Activated T-cell treated with anti-CD3 and anti-CD28 coated beads, Interleukin-2, amount 50 U/mL, for 24 hours (primary cell): Measurements from ENCODE around the gene SELENOO.

Experiments used
- DNase-seq: peaks from one replicate; pipeline ENCODE4 v3.0.0-alpha.2; 2020
- H3K27ac Mint-ChIP-seq: 2 replicates; pipeline ENCODE4 v1.8.0; 2020; ENCODE audit warnings: mild to moderate bottlenecking, mixed read lengths
- H3K27me3 Mint-ChIP-seq: 2 replicates; pipeline ENCODE4 v1.8.0; 2020; ENCODE audit warnings: mixed read lengths
- H3K36me3 Mint-ChIP-seq: 2 replicates; pipeline ENCODE4 v1.8.0; 2020; ENCODE audit warnings: low read depth, mixed read lengths
- H3K4me1 Mint-ChIP-seq: 2 replicates; pipeline ENCODE4 v1.8.0; 2020; ENCODE audit warnings: low read depth, mixed read lengths
- H3K4me3 Mint-ChIP-seq: 2 replicates; pipeline ENCODE4 v1.8.0; 2020; ENCODE audit warnings: mild to moderate bottlenecking, moderate library complexity, mixed read lengths
- H3K9me3 Mint-ChIP-seq: 2 replicates; pipeline ENCODE4 v1.8.0; 2020; ENCODE audit warnings: mixed read lengths

SELENOO gene

DNA sequence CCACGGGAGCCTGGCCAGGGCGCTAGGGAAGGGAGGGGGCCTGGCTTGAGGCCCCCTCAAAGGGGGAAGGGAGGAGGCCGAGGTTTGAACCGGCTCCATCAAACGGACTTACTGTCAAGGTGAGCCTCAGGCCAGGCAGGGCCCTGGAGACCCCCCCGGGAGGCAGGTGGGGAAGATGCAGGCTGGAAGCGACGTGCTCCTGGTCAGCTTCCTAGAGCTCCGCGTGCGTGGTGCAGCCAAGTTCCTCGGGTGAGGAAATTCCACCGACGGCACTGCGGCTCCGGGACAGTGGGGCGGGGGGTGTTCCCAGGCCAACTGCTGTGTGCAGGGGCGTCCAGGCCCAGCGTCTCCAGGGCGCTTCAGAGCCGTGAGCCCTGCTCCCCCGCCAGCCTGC is 22.3 kb upstream of the SELENOO start:
- no peak for DNase-seq
- Mint-ChIP-seq H3K27ac (no peak overlapping the region), H3K4me3 (no peak overlapping the region), H3K36me3 (no peaks in the 10 kb centered on the region), H3K9me3 (no peaks in the 10 kb centered on the region), H3K27me3 (peaks cover 21% of the 10 kb centered on the region), H3K4me1 (peaks cover 4% of the 10 kb centered on the region)

DNA sequence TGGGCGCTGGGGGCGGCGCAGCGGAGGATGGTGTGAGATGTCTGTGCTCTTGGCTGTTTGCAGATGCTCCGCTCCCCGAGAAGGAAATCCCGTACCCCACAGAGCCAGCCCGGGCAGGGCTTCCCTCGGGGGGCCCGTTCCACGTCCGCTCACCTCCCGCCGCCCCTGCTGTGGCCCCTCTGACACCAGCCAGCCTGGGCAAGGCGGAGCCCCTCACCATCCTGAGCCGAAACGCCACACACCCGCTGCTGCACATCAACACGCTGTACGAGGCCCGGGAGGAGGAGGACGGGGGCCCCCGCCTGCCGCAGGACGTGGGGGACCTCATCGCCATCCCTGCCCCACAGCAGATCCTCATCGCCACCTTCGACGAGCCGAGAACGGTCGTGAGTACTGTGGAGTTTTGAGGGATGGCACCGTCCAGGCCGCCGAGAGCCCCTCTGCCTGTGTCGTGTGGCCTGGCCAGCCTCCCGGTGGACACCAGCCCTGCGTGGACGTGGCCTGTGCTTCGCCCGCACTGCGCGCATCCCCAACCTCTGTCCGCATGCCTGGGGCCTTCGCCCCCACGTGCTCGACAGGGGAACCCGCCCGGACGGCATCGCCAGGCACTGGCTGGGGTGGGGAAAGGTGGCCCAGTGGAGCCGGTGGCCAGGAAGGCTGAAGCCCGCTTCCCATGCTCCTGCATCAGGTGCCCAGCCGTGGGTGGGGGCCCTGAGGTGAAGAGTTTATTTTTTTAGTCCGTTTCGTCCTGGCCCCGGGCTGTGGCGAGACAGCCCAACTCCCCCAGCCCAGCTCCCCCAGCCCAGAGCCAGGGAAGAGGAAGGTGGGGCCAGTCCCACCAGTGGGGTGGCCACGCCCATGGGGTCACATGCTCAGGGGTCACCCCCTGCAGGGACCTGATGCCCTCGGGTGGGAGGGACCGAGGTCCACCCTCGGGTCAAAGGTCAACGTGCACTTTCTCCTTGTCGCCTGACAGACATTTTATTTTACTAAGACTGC is 21.6 kb upstream of the SELENOO start:
- peaks cover 16% of the 10 kb centered on the region for H3K27me3 Mint-ChIP-seq
- no peak overlapping the region for H3K4me3 Mint-ChIP-seq
- peaks cover 4% of the 10 kb centered on the region for H3K4me1 Mint-ChIP-seq
- H3K27ac Mint-ChIP-seq = no peak overlapping the region
- H3K9me3 Mint-ChIP-seq = no peaks in the 10 kb centered on the region
- no peaks in the 10 kb centered on the region for H3K36me3 Mint-ChIP-seq
- DNase-seq = no peak

DNA sequence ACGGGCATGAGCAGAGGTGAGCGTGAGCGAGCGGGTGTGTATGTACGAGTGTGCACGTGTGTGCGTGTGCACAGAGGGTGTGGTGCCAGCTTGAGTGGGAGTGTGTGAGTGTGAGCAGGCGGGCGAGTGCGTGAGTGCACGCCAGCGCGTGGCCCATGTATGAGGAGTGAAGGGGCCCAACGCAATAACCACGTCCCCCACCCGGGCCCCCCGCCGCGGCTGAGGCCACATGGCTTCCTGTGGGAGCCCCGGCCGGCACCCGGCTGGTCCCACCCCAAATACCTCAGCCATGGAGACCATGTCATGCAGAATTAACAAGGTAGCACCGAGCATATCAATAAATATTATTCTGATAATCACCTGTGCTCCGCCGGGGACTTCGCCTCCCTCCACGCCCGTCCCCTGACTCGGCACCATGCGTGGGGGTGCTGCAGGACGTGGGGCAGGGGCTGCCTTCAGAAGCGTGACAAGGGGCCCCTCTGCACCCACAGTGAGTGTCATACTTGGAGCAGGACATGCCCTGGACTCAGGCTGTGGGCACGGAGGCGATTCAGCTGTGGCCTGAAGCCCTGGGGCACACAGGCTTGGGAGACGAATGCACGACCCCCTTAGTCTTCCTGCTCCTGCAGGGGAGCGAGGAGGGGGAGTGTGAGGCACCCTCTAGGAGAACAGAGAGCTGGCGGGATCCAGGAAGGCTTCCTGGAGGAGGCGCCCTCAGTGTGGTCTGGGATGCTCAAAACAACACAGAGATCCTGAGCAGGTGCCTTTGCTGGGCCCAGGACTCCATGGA is 20.7 kb upstream of the SELENOO start:
- Mint-ChIP-seq H3K27me3 (peaks cover 15% of the 10 kb centered on the region), H3K4me1 (peaks cover 7% of the 10 kb centered on the region), H3K9me3 (no peaks in the 10 kb centered on the region), H3K27ac (no peak overlapping the region), H3K4me3 (no peak overlapping the region), H3K36me3 (no peaks in the 10 kb centered on the region)
- DNase-seq = no peak

DNA sequence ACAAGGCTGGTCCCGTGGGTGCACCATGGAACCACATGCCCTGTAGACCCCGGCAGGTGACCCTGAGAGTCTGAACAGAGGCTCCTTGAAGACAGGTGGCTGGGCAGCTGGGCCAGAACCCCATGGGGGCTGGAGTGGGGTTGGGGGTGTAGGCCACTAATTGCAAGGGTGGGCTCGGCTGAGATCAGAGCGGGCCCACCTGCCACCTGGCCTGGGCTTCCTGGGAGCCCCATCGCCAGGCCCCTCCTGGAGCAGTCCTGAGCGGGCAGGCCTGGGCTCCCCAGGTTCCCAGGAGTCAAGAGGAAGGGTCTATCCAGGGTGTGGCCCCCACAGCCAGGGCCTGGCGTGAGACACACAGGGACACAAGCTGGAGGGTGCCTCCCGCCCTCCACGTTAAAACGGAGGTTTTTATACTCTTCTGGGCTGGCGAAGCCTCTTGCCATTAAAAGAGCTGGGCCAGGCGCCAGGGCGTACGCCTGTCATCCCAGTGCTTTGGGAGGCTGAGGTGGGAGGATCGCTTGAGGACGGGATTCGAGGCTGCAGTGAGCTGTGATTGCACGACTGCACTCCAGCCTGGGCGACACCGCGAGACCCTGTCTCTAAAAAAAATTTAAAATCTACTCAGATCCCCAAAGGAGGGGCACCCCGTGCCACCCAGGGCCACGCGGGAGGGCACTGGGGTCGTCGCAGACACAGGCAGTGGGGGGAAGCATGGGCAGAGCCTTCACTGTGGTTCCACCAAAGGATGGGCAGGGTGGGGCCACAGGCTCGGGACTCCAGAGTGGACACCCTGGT is 19.9 kb upstream of the SELENOO start:
- Mint-ChIP-seq H3K4me1 (peaks cover 10% of the 10 kb centered on the region), H3K27me3 (peaks cover 15% of the 10 kb centered on the region), H3K36me3 (no peaks in the 10 kb centered on the region), H3K9me3 (no peaks in the 10 kb centered on the region), H3K4me3 (no peak overlapping the region), H3K27ac (no peak overlapping the region)
- DNase-seq = no peak

DNA sequence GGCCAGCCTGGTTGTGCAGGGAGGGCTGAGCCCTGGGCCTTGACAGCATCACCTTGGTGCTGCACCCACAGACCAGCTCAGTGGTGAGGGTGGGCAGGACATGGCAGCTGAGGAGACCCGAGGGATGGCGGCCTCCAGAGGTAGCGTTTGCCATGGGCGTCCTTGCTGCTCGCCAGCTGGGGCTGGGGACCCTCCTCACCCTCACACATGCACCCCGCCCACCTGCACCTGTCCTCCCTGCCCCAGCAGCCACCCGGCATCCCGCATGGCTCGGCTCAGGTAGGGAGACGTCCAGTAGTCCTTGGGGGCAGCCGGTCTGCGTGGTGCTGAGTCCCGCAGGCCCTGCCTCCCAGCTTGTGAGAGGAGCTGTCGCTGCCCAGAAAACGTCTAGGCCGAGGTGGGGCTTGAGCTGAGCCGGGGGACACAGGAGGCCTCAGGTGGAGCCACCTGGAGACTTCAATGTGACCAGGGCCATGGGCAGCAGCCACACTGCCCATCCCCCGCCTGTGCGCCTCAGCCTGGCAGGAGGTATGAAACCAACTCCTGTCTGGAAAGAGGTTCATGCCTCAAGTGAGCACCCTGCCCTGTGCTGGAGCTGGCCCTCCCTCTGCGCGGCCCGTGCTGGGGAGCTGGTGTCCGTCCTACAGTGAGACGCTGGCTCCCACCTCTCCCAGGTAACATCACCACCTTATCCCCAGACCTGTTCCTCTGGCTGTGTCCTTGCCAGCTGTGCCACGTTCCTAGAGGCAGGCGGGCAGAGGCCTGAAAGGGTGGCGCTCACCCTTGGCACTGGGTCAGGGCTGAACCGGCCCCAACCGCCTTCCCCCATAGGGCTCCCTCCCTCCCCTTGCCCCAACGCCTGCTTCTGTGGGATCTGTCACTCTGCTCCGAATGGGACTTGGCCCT is 18.4 kb upstream of the SELENOO start:
- peaks cover 15% of the 10 kb centered on the region for H3K4me1 Mint-ChIP-seq
- no peaks in the 10 kb centered on the region for H3K9me3 Mint-ChIP-seq
- H3K4me3 Mint-ChIP-seq = no peak overlapping the region
- H3K27ac Mint-ChIP-seq = no peak overlapping the region
- peaks cover 10% of the 10 kb centered on the region for H3K27me3 Mint-ChIP-seq
- H3K36me3 Mint-ChIP-seq = peaks cover 8% of the 10 kb centered on the region
- no peak for DNase-seq

DNA sequence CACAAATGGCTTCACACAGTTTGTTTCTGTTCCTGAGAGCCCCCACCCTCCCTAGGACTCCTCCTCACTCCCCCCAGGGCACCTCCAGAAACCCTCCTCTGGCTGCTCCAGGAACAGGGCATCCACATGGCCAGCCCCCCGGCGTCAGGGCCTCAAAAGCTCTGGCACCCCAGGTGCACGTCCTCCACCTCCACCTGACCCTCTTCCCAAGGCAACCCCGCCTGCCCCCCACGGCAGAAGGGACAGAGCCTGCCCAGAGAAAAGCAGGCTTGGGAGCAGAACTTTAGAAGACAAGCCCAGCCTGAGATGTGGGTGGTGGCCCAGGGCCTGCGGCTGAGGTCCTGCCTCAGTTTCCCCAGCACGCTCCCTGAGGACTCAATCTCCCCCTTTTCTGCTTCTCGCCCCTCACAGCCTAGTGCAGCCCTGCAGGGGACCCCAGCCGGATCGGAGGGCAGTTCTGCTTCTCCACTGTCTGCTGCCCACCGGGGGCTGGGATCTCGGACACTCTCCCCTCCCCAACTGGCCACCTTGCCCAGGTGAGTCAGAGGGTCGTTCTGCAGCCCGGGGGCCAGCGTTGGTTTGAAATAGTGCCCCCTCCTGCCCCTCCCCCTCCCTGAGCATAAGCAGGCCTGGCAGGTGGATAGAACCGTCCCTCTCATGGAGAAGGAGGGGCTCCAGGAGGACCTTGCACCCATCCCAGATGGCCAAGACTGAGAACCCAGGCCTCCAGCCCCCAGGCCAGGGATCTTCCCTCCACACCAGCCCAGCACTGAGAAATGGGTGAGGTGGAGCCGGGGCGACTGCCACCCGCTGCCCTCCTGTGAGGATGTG is 17.5 kb upstream of the SELENOO start:
- Mint-ChIP-seq H3K9me3 (no peaks in the 10 kb centered on the region), H3K27ac (no peak overlapping the region)

DNA sequence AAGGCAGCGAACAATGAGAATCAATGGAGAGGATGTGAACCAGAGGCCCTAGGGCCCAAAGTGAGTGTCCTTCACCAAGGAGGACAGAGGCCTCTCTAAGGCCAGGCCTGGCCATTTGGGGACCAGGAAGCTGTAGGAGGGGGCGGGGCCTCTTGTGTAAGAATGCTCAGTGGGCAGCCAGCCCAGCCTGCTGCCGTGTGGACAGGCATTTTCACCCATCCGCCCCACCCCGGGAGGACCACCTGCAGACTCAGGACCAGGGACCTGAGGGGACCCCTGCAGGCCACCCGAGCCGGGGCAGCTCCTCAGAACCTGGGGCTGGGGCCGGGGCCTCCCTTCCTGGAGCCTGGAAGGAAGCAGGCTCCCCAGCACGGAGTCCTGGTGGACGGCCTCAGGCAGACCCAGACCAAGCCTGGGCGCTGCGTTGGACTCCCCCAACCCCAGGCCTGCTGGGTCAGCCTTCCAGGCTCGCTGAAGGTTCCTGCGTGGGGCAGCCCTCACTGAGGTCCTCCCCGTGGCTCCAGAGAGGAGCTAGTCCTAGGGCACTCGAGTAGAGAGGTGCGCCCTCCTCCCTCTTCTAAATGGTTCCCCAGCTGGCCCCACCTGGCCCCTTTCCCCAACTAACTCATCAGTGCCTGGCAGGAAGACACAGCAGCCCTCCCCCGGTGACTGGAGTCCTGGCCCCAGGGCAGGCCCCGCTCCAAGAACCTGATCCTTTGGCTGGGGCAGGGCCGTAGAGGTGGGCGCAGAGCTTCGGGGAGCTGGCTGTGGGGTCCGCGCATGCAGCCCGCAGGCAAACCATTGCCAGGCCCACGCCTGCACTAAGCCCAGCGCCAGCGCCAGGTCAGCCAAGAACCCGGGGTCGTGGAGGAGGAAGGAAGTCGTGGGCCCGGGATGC is 16.6 kb upstream of the SELENOO start:
- H3K36me3 Mint-ChIP-seq = peaks cover 18% of the 10 kb centered on the region
- H3K9me3 Mint-ChIP-seq = no peaks in the 10 kb centered on the region
- peaks cover 31% of the 10 kb centered on the region for H3K4me1 Mint-ChIP-seq
- no peak for DNase-seq
- peaks cover 7% of the 10 kb centered on the region for H3K27me3 Mint-ChIP-seq
- no peak overlapping the region for H3K27ac Mint-ChIP-seq
- peak overlapping the region; percentile 76 for H3K4me3 Mint-ChIP-seq

More for the DNA sequence above, 17.5 kb upstream of the SELENOO start:
- Mint-ChIP-seq H3K4me3 (no peak overlapping the region), H3K4me1 (peaks cover 22% of the 10 kb centered on the region), H3K27me3 (peaks cover 7% of the 10 kb centered on the region), H3K36me3 (peaks cover 13% of the 10 kb centered on the region)
- DNase-seq = no peak

DNA sequence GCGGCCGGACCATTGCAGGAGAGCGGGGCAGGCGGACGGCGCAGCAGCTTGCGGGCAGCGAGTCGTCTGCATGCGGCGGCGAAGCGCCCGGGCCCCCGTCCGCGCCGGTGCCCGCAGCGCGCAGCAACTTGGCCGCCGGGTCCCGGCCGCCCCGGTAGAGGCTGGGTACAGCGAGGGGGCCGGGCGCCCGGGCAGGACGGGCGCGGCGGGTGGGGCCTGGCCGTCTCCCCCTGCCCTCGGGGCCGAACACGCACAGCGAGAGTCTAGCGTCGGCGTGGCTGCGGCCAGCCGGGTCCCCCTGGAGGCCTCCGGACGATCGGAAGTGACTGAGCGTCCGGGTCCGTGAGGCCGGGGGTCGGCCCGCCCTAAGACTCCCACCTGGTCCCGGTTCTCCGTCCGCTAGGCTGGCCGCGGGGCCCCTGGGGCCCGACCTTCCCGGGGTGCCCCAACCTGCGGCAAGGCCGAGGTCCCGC is 15.9 kb upstream of the SELENOO start:
- no peak for DNase-seq
- peaks cover 22% of the 10 kb centered on the region for H3K36me3 Mint-ChIP-seq
- H3K4me1 Mint-ChIP-seq = peaks cover 34% of the 10 kb centered on the region
- H3K9me3 Mint-ChIP-seq = no peaks in the 10 kb centered on the region
- H3K27ac Mint-ChIP-seq = no peak overlapping the region
- H3K27me3 Mint-ChIP-seq = peaks cover 2% of the 10 kb centered on the region
- peak overlapping the region; percentile 80 for H3K4me3 Mint-ChIP-seq

DNA sequence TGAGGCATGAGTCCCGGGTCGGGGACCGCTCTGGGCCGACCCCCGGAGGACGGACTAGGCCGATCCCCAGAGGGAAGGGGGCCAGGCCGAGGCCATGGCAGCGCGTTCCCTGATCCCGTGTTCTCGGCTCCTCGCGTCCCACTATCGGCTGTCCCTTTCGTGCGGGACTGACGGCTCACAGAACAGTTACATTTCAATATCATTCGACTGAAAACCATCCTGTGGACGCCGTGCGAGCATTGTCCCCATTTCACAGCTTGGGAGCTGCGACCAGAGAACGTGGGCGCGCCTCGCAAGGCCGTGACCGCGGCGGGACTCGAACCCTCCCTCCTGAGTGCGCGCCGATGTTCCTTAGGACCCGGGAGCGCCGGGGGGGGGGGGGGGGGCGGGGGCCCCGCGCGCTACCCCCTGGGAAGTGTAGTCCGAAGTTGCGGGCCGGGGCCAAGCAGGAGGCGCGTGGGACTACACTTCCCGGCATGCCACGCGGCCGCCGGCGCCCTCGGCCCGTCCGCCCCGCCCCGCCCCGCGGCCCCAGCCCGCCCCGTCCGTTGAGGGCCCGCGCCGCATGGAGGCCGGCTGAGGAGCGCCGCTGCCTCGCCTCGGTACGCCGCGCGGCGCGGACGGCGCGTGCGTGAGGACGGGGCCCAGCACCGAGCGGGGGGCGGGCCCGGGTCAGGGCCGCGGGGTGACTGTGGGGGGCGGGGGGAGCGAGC is 15.3 kb upstream of the SELENOO start, which contains the start of gene TRABD:
TRABD (plus strand) TSS at position 539 of the 713 bp plus-strand sequence. CDS start 7,148 bp downstream, outside the sequence.
- H3K27me3 Mint-ChIP-seq = peaks cover 2% of the 10 kb centered on the region
- peak within 1 kb of the TSS; percentile 93 for H3K4me3 Mint-ChIP-seq
- H3K4me1 Mint-ChIP-seq = peaks cover 35% of the 10 kb centered on the region
- DNase-seq = peak; percentile 91
- H3K36me3 Mint-ChIP-seq = peaks cover 23% of the 10 kb centered on the region
- no peaks in the 10 kb centered on the region for H3K9me3 Mint-ChIP-seq
- peak within 1 kb of the TSS; percentile 91 for H3K27ac Mint-ChIP-seq

DNA sequence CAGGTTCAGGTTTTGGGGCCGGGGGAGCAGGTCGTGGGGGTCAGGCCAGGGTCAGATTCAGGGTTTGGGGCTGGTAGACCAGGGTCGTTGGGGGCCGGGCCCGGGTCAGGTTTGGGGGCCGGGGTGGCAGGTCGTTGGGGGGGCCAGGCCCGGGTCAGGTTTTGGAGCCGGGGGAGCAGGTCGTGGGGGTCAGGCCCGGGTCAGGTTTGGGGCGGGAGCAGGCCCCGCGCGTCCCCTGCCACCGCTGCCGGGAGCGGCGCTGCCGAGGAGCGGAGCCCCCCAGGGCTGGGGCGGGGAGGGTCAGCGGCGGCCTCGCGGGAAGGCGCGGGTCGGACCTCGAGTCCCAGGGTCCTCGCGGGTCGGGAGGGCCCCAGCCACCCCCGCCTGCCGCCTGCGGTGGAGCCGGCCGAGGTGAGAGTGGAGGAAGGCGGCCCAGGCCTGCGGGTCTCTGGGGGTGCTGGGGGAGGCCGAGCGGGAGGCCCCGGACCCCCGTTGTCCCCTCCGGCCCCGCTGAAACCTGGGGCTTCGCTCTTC is 14.6 kb upstream of the SELENOO start:
- peaks cover 2% of the 10 kb centered on the region for H3K27me3 Mint-ChIP-seq
- H3K27ac Mint-ChIP-seq = peak overlapping the region; percentile 91
- no peak for DNase-seq
- H3K4me3 Mint-ChIP-seq = peak overlapping the region; percentile 93
- peaks cover 39% of the 10 kb centered on the region for H3K4me1 Mint-ChIP-seq
- H3K36me3 Mint-ChIP-seq = peaks cover 26% of the 10 kb centered on the region
- H3K9me3 Mint-ChIP-seq = no peaks in the 10 kb centered on the region

DNA sequence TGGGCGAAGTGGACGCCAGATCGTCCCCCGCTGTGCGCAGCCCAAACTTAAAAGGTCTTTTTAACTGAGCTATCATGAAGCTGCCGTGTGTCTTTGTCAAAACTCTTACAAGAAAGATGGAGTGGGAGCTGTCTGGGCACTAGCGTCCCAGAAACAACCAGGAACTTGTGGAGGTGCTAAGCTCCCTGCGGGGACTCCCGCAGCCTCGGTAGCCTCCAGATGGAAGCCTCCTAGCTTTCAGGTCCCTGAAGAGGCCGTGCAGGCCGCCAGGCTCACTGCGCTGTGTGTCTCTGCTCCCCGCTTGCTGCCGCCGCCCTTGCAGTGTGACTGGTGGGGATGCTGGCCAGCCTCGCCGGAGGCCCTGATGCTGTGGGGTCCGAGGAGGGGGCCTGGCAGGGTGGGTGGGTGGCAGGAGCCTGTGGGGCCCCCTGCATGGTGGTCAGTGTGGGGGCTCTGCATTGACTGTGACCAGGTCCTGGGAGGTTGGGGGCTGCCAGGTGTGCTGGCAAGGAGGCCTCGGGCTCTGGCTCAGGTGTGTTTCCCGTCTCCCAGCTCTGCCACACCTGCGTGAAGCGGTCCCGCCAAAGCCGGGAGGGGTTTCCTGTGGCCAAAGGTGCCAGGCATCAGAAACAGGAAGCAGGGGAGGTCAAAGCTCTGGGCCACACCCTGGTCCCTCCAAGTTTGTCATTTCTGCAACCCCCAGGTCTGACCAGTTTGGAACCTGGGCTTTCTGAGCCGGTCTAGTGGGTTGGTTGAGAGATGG is 13.9 kb upstream of the SELENOO start:
- DNase-seq = no peak
- Mint-ChIP-seq H3K27me3 (peaks cover 2% of the 10 kb centered on the region), H3K4me1 (peaks cover 46% of the 10 kb centered on the region), H3K4me3 (peak overlapping the region; percentile 93), H3K9me3 (no peaks in the 10 kb centered on the region), H3K27ac (peak overlapping the region; percentile 91), H3K36me3 (peaks cover 33% of the 10 kb centered on the region)
